ENCODE measurements around the gene CLPTM1L. TPM values are rescaled to one million over a fixed set of nuclear protein-coding genes. Genes with fewer than 3 reads are reported as not detected.

The CLPTM1L gene
- total RNA-seq, 4 donors from 2014 or later: 65.0 to 165 (median 106) TPM

- no peak for ATAC-seq (ENCODE audit: low FRiP score)
- no peak for TF ChIP-seq CTCF (IDR thresholded peaks at IDR 0.05)
Measured at GRCh38 chr5:1390333-1390732, 45.4 kb upstream of the CLPTM1L start.

DNA sequence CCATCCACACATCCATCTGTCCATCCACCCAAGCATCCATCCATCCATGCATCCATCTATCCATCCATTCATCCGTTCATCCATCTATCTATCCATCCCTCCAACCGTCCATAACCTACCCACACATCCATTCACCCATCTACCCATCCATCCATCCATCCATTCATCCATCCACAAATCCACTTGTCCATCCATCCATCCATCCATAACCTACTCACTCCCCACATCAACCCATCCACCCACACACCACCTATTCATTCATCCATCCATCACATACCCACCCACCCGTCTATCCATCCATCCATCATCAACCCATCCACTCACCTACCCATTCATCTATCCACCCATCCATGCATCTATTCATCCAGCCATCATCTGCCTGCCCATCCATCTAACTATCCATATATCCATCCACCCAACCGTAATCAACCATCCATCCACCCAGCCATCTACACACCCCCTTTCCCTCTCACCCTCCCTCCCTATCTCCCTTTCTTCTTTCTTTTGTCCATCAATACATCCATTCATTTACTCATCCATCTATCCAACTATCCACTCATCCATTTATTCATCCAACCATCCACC, 43.6 kb upstream of the CLPTM1L start:
- ATAC-seq (ENCODE audit: low FRiP score) (no peak), DNase-seq (ENCODE audit: low spot score) (no peak)
- no peak for TF ChIP-seq CTCF (IDR thresholded peaks at IDR 0.05)

More at GRCh38 chr5:1390333-1390732, 45.4 kb upstream of the CLPTM1L start:
- no peak for DNase-seq (ENCODE audit: low spot score)

GRCh38 chr5:1387876-1388275, 43.0 kb upstream of the CLPTM1L start:
- no peak for ATAC-seq (ENCODE audit: low FRiP score)
- DNase-seq (ENCODE audit: low spot score): no peak
- TF ChIP-seq CTCF (IDR thresholded peaks at IDR 0.05): no peak

GRCh38 chr5:1387059-1387755, 42.3 kb upstream of the CLPTM1L start:
- ATAC-seq (ENCODE audit: low FRiP score) (no peak), DNase-seq (ENCODE audit: low spot score) (no peak)
- TF ChIP-seq CTCF (IDR thresholded peaks at IDR 0.05): no peak

DNA sequence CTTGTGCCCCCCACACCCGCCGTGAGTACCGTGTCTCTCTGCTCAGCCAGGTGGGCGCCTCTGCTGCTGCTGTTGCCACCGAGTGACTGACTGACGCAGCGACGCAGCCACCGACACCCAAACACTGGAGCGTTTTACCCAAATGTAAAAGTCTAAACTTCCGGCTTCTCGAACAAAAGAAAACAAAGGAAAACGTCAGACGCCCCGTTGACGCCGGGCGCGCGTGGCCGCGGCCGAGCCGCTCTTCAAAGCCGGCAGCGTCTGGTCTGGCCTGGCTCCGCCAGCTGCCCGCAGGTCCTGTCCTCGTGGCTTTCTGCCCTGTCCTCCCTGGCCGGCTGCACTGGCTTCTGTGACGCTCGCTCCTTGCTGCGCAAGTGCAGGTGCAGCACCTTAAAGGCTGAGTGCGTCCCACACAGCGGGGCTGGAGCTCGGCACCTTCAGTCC, 41.4 kb upstream of the CLPTM1L start:
- TF ChIP-seq CTCF (IDR thresholded peaks at IDR 0.05): no peak
- ATAC-seq (ENCODE audit: low FRiP score): peak; percentile 48
- no peak for DNase-seq (ENCODE audit: low spot score)

DNA sequence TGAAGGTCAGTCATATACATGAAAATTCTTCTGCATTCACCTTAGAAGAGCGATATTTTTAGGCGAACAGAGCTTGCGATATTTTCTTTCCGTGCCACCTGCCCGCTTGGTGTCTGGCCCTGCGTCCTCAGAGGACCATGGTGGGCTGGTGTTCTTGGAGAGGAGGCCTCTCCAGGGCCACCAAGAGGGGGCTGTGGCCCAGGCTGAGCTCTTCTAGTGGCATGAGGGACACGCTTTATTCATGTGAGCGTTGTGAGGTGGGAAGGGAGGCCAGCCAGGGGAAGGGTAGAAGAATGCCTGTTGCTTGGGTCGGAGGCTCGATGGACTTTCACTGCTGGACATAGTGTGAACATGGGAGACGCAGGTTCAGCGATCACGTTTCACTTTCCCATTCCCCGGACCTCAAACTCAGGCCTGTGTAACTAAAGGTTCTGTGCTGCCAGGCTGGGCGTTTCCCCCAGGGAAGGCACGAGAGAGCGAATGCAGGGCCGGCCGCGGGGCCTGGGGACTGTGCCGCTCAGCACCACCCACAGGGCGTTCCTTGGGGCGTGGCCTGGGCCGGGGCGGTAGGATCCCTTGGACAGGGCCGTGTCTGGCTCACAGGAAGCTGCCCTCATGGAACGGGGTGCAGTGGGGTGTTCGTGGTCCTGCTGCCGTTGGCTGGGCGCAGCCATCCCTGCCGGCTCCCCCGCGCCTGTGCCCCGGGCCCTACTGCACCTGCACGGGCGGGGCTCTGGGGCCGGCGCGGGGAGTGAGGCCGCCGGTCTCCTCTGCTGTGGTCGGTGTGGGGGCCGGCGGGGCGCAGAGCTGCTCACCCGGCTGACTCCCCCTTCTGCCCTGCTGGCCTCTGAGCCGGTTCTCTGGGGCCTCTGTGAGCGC, 40.7 kb upstream of the CLPTM1L start:
- ATAC-seq (ENCODE audit: low FRiP score): peak; percentile 92
- TF ChIP-seq CTCF (IDR thresholded peaks at IDR 0.05): no peak
- DNase-seq (ENCODE audit: low spot score): peak; percentile 64

Measured in omental fat pad (tissue), 4 donors.